Parathyroid adenoma (tissue), 2 donors: ENCODE measurements around the gene EZH1.

Source experiments
- H2AFZ ChIP-seq: fragments of 300-600 bp; sonication (generic); one replicate; pipeline ENCODE4 v1.7.0; 2017; ENCODE audit warnings: antibody characterized with exemption, mild to moderate bottlenecking
- H3K27ac ChIP-seq: fragments of 300-600 bp; sonication (generic); one replicate; pipeline ENCODE4 v1.7.0; 2017
- H3K27me3 ChIP-seq: fragments of 300-600 bp; sonication (generic); one replicate; pipeline ENCODE4 v1.7.0; 2017; ENCODE audit warnings: low read length; ENCODE audit not compliant: control insufficient read depth, insufficient read depth
- H3K36me3 ChIP-seq: fragments of 300-600 bp; sonication (generic); one replicate; pipeline ENCODE4 v1.7.0; 2017; ENCODE audit warnings: low read length; ENCODE audit not compliant: control insufficient read depth, insufficient read depth
- H3K4me1 ChIP-seq: fragments of 300-600 bp; sonication (generic); one replicate; pipeline ENCODE4 v1.7.0; 2017; ENCODE audit warnings: control low read depth
- H3K4me2 ChIP-seq: fragments of 300-600 bp; sonication (generic); one replicate; pipeline ENCODE4 v1.7.0; 2017; ENCODE audit warnings: low read length
- H3K4me3 ChIP-seq: fragments of 300-600 bp; sonication (generic); one replicate; pipeline ENCODE4 v1.7.0; 2017; ENCODE audit warnings: low read depth, low read length
- H3K79me2 ChIP-seq: fragments of 300-600 bp; sonication (generic); one replicate; pipeline ENCODE4 v1.7.0; 2017; ENCODE audit warnings: control low read depth
- H3K9ac ChIP-seq: fragments of 300-600 bp; sonication (generic); one replicate; pipeline ENCODE4 v1.7.0; 2017; ENCODE audit warnings: mild to moderate bottlenecking
- H3K9me3 ChIP-seq: fragments of 300-600 bp; sonication (generic); one replicate; pipeline ENCODE4 v1.7.0; 2017; ENCODE audit warnings: low read length; ENCODE audit not compliant: control insufficient read depth
- TF ChIP-seq, protein P1 (sequence below): fragments of 300-600 bp; sonication (generic); IDR thresholded peaks from one replicate; pipeline ENCODE4 v1.7.0; 2017; ENCODE audit warnings: antibody characterized with exemption, mild to moderate bottlenecking
- donor health status: primary hyperparathyroidism.

EZH1 gene

GRCh38 chr17:42751628-42752027 lies 6.8 kb upstream of the EZH1 start:
- no peak overlapping the region for H2AFZ ChIP-seq
- H3K4me1 ChIP-seq = no peaks in the 10 kb centered on the region
- H3K79me2 ChIP-seq = no peaks in the 10 kb centered on the region
- no peak overlapping the region for H3K9ac ChIP-seq
- H3K4me2 ChIP-seq = no peak overlapping the region
- no peak overlapping the region for H3K4me3 ChIP-seq
- H3K9me3 ChIP-seq = no peaks in the 10 kb centered on the region
- TF ChIP-seq, protein P1, sequence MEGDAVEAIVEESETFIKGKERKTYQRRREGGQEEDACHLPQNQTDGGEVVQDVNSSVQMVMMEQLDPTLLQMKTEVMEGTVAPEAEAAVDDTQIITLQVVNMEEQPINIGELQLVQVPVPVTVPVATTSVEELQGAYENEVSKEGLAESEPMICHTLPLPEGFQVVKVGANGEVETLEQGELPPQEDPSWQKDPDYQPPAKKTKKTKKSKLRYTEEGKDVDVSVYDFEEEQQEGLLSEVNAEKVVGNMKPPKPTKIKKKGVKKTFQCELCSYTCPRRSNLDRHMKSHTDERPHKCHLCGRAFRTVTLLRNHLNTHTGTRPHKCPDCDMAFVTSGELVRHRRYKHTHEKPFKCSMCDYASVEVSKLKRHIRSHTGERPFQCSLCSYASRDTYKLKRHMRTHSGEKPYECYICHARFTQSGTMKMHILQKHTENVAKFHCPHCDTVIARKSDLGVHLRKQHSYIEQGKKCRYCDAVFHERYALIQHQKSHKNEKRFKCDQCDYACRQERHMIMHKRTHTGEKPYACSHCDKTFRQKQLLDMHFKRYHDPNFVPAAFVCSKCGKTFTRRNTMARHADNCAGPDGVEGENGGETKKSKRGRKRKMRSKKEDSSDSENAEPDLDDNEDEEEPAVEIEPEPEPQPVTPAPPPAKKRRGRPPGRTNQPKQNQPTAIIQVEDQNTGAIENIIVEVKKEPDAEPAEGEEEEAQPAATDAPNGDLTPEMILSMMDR = no peak
- no peaks in the 10 kb centered on the region for H3K36me3 ChIP-seq
- no peaks in the 10 kb centered on the region for H3K27me3 ChIP-seq
- no peak overlapping the region for H3K27ac ChIP-seq

GRCh38 chr17:42750739-42751344 lies 6.0 kb upstream of the EZH1 start:
- H2AFZ ChIP-seq = no peak overlapping the region
- no peak overlapping the region for H3K9ac ChIP-seq
- H3K27me3 ChIP-seq = no peaks in the 10 kb centered on the region
- TF ChIP-seq, protein P1 = no peak
- no peaks in the 10 kb centered on the region for H3K4me1 ChIP-seq
- no peaks in the 10 kb centered on the region for H3K79me2 ChIP-seq
- H3K27ac ChIP-seq = peak overlapping the region; percentile 5
- H3K36me3 ChIP-seq = no peaks in the 10 kb centered on the region
- H3K4me3 ChIP-seq = no peak overlapping the region
- no peak overlapping the region for H3K4me2 ChIP-seq
- H3K9me3 ChIP-seq = no peaks in the 10 kb centered on the region

DNA sequence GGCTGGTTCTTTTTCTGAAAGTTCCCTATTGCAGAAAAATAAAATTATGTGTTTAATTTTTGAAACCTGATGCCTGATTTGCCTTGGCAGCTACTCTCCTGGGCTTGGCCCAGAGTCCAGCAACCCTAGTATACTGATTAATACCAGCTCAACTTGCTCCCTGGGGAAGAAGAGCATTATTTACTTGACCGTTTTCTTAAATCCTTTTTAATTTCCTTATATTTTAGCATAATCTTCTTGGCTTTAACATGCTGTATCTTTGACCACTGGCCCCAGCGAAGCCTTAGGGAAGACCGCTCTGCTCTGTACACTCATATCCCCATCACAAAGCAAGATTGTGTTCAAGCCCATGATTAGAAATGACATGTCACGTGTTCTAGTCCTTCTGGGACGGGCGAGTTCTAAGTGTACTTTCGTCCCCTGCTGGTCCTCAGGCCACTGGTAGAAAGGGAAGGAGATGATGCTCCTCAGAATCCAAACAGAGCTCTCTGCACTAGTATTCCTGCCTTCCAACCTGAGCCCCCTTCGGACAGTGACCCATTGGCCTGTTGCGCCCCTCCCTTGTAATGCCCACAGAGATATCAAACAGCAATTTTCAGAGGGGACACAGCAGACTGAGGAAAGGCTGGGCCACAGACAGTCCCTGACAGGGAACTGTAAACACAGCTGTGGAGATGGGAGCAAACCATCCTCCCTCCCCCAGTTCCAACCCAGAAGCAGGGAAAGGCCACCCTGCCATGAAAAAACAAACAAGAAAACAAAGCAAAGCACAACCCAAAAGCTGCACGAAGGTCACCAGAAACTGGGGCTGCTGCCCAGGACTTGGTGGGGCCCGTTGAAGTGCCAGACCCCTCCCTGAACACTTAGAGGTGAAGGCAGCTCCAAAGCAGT lies 4.3 kb upstream of the EZH1 start:
- TF ChIP-seq, protein P1 = no peak
- peaks cover 2% of the 10 kb centered on the region for H3K79me2 ChIP-seq
- H3K9me3 ChIP-seq = no peaks in the 10 kb centered on the region
- no peaks in the 10 kb centered on the region for H3K27me3 ChIP-seq
- H3K4me1 ChIP-seq = no peaks in the 10 kb centered on the region
- H2AFZ ChIP-seq = no peak overlapping the region
- no peak overlapping the region for H3K4me3 ChIP-seq
- no peaks in the 10 kb centered on the region for H3K36me3 ChIP-seq
- no peak overlapping the region for H3K4me2 ChIP-seq
- no peak overlapping the region for H3K9ac ChIP-seq
- no peak overlapping the region for H3K27ac ChIP-seq

DNA sequence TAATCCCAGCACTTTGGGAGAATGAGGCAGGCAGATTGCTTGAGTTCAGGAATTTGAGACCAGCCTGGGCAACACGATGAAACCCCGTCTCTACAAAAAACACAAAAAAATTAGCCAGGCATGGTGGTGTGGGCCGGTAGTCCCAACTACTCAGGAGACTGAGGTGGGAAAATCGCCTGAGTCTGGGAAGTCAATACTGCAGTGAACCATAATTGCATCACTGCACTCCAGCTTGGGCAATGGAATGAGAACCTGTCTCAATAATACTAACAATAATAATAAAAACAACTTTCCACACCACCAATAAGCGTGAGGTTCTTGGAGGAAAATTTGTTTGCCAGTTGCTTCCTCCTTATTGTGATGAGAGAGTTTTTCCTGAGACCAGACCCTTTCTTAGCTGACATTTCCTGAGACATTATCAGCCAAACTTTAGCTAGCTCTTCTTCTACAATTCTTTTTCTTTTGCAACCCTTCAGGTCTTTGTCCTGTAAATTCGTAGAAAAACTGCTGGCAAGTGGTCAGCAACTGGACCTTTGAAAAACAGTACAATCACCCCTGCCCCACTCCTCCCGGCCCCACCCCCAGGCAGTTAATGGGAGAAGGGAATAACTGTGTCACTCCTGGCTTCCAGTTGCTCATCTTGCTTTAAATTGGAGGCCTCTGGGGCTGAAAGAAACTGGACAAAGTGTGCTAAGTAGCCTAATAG lies 3.5 kb upstream of the EZH1 start:
- no peak overlapping the region for H2AFZ ChIP-seq
- H3K9ac ChIP-seq = no peak overlapping the region
- no peak overlapping the region for H3K4me2 ChIP-seq
- no peak overlapping the region for H3K4me3 ChIP-seq
- H3K79me2 ChIP-seq = peaks cover 7% of the 10 kb centered on the region
- no peaks in the 10 kb centered on the region for H3K9me3 ChIP-seq
- no peaks in the 10 kb centered on the region for H3K27me3 ChIP-seq
- peaks cover 5% of the 10 kb centered on the region for H3K4me1 ChIP-seq
- H3K36me3 ChIP-seq = no peaks in the 10 kb centered on the region
- H3K27ac ChIP-seq = no peak overlapping the region
- TF ChIP-seq, protein P1 = no peak
